GM23248 (cell line): ENCODE data around the gene MSRB2.

Experiments used
- EZH2 ChIP-seq: fragments of 200-600 bp; sonication (generic); IDR thresholded peaks from 2 replicates; pipeline ENCODE4 v1.6.1; 2018; ENCODE audit warnings: antibody characterized with exemption, mild to moderate bottlenecking; ENCODE audit not compliant: insufficient read depth, poor library complexity, severe bottlenecking
- EZH2phosphoT487 ChIP-seq: fragments of 200-600 bp; sonication (generic); IDR thresholded peaks from 2 replicates; pipeline ENCODE4 v1.6.1; 2018; ENCODE audit warnings: antibody characterized with exemption, moderate library complexity, mild to moderate bottlenecking, low read depth; ENCODE audit not compliant: insufficient read depth

DNA sequence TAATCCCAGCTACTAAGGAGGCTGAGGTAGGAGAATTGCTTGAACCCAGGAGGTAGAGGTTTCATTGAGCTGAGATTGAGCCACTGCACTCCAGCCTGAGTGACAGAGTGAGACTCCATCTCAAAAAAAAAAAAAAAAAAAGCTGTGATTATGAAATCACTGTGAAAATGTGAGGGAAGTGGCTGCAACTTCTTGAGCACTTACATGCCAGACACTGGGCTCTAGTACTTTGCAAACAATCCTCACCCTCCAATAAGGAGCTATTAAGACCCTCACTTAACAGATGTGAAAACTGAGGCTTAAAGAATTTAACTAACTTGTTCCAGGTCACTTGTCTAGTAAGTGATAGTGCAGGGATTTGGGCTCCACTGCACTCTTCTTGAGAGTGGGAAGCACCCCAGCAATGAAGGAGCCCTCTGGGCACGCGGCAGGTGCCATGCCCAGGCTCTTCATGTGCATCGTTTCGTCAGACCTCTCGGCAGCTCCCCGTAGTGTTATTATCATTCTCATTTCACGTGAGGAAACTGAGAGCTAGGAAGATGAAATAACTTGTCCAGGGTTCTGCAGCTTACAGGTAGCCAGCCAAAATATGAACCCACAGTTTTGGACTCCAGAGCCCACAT is 19.0 kb downstream of the MSRB2 start:
- TF ChIP-seq EZH2 (no peak), EZH2phosphoT487 (no peak)
